GM21737 (cell line): Measurements from ENCODE around the gene DLG5.
"Not testable (repeated sequence)": the region's sequence is repeated elsewhere in the genome, so short reads cannot be mapped to it uniquely, and the experiment has no call there.

ENCODE experiments used
- ATAC-seq: cut with Tn5 transposase; IDR thresholded peaks from one replicate; pipeline ENCODE4 v1.9.1; 2021; ENCODE audit warnings: mild to moderate bottlenecking, moderate library complexity; ENCODE audit not compliant: unreplicated experiment

DLG5 gene

DNA sequence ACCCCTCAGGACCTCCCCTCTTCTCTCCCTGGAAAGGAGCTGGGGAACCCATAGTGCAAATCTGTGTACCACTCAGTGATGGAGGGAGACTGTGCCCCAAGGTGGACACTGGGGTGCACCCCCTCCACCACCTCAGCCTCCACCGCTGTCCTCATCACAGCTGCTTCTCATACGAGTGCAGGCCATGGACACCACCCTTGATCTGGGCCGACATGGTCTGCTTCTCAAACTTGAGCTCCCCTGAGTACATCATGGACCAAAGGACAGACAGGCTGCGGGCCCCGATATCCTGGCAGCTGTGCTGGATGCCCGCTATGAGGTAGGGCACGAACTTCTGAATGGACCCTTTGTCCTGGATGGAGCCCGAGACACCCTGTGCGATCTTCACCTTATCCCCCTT is 146.4 kb downstream of the DLG5 start:
- no peak for ATAC-seq

- ATAC-seq, result no peak
Observed at GRCh38 chr10:77776487-77776886, 150.1 kb downstream of the DLG5 start.

DNA sequence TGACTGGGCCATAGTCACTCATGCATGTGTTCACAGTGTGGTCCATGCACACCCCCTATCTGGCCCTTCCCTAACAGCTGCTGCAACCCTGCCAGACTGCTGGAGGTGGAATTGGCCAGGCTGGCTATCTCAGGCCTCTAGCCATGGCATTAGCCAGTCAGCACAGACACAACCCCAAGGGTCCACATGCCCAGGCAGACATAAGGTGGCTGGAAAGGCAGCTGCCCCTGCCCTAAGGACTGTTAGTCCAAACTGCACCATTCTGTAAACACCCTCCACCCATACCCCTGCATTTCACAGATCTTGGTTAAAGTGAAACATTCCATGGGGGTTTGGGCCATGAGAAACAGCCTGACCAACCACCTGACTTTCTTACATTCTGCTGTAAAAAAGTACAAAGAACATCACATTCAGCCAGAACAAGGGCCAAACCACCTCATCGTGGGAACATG is 151.6 kb downstream of the DLG5 start:
- ATAC-seq, result no peak

DNA sequence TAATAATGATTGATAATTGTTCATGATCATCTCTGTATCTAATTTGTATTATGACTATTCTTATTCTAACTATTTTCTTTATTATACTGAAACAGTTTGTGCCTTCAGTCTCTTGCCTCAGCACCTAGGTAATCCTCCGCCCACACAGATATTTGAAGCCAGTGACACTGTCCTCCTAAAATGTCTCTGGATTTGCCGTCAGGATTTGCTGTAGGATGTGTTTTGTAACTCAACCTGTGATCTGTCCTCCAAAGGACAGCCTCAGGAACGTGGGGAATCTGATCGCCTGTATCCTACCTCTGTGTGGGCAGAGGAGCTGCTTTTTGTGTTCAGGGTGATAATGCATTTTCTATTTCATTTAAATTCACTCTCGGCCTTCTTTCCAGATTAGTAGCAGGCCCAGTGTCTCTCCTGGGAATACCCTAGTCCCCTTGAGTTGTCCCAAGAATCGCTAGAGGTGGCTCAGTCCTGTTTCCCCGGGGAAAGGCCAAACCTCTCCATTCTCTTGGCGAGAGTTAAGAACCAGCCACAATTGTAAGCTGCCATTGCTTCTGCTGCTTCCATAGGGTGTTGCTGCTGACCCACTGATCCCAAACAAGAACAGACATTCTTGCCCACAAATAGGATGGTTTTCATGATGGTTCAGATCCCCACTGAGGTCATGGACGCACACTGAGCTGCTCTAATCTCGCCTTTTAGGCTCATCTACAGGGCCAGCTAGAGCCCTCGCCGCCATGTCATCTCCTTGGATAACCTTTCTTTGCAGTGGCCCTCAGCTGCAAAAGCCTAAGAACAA is 152.7 kb downstream of the DLG5 start:
- ATAC-seq, result no peak

DNA sequence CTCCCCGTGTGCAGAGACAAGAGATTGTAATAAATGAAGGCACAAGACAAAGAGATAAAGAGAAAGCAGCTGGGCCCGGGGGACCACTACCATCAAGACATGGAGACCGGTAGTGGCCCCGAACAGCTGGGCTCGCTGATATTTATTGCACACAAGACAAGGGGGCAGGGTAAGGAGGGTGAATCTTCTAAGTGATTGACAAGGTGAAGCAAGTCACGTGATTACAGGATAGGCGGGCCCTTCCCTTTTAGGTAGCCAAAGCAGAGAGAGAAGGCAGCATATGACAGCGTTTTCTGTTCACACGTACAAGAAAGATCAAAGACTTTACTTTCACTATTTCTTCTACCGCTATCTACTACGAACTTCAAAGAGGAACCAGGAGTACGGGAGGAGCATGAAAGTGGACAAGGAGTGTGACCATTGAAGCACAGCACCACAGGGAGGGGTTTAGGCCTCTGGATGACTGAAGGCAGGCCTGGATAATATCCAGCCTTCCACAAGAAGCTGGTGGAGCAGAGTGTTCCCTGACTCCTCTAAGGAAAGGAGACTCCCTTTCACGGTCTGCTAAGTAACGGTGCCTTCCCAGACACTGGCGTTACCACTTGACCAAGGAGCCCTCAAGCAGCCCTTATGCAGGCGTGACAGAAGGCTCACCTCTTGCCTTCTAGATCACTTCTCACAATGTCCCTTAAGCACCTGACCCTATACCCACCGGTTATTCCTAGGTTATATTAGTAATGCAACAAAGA is 153.5 kb downstream of the DLG5 start:
- ATAC-seq, result not testable (repeated sequence)

- no peak for ATAC-seq
Observed at GRCh38 chr10:77771851-77772250, 154.7 kb downstream of the DLG5 start.

GRCh38 chr10:77771450-77771849 is 155.1 kb downstream of the DLG5 start:
- ATAC-seq, result no peak

- ATAC-seq, result no peak
Observed at GRCh38 chr10:77770868-77771175, 155.7 kb downstream of the DLG5 start.

GRCh38 chr10:77770081-77770867 is 156.3 kb downstream of the DLG5 start:
- no peak for ATAC-seq

- no peak for ATAC-seq
Observed at GRCh38 chr10:77768039-77768438, 158.5 kb downstream of the DLG5 start.

DNA sequence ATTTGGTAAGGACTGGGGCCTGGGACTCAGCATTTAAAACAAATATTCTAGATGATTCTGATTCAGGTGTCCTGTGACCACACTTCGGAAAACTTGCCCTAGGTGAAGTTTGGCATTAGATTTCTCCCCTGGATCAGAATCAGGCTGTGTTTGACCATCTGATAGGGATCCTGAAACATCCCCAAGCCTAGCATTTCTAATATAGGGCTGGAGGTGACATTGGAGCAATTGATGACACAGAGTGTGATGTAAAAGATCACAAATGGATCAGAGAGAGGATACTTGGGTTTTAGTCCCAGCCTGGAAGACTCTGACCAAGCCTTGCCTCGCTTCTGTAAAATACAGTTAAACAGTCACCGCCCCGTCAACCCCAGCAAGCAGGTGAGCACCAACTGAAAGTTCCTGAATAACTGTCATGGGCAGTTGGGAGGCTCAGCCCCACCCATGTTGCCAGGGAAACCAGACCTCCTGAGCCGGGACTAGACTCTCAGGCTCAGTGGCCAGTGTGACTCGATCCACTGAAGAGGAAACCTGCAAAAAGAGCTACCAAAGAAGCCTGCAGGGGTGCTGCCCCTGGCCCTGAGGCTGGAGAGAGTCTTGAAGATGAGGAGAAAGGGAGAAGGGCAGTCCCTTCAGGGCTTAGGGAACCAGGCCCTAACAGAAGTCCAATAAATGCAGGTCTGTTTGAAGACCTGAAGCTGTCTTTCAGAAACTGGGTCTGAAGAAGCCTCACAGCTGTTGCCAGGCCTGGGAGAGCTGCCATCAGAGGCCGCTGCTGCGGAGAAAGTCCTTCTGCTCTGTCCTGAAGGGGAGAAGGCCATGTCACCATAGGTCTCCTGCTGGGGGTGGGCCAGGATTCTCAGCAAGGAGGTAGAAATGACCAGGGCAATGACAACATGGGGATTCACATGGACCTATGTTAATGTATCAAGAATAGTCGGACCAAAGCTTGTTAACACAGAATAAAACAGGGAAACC is 162.8 kb downstream of the DLG5 start:
- ATAC-seq, result no peak

DNA sequence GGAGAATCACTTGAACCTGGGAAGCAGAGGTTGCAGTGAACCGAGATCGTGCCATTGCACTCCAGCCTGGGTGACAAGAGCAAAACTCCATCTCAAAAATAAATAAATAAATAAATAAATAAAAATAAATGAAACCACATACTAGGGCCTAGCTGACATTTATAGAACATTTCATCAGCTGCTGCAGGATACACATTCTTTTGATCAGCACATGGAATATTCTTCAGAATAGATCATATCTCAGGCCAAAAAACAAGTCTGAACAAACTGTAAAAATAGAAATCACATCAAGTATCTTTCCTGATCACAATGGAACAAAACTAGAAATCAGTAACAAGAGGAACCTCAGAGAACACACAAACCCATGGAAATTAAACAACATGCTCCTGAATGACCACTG is 168.1 kb downstream of the DLG5 start:
- ATAC-seq, result not testable (repeated sequence)

DNA sequence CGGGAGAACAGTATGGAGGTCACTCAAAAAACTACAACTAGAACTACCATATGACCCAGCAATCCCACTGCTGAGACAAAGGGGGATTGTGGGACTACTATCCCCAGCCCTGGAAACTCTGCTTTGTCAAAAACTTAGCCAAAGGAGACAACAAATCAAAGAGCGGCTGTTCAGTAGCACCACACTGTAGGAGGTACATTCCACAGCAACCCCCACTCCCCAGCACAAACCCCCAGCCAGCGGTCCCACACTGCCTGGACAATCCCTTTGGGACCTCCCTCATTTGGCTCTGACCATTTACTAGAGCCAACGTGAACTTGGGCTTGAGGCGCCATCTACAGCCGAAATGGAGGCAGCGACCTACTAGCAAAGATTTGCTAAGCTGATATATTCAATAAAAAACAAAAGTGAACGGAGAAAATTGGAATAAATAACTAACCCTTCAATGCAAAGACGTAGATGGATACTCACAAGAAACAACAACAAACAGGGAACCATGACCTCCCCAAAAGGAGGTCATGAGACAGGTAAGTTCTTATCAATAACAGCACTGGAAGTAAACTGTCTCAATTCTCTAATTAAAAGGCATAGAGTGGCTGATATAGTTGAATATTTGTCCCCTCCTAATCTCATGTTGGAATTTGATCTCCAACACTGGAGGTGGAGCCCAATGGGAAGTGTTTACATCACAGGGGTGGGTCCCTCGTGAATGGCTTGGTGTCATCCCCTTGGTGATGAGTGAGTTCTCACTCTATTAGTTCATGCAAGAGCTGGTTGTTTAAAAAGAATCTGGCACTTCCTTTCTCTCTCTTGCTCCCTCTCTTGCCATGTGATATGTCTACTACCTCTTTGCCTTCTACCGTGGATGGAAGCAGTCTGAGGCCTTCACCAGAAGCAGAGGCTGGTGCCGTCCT is 170.0 kb downstream of the DLG5 start:
- no peak for ATAC-seq

DNA sequence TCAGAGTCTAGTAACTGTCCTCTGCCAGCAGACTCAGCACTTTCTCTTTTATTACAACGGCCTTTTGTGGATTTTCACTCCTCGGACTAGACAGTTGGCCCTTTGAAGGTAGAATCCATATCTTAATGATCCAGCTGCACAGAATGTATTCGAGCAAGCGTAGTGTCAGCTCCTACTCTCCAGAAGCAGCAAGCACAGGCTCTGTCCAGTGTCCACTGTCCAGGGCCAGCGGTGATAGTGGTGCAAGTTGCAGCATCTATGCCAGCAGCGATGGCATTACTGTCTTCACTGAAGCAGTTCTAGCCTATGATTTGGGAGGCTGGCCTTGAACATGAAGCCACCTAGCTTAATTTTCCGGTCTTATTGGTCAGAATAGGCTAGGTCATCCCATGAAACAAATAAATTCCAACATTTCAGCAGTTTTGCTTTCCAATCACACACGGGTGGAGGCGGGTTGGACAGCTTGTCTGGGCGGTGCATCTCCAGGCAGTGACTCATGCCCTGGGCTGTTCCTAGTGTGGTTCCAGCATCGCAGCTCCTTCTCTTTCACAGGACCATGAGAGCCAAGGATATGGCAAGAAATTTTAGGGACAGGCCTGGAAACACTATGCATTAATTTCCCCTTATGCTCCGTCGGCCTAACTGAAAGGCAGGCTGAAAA is 180.4 kb downstream of the DLG5 start:
- no peak for ATAC-seq

DNA sequence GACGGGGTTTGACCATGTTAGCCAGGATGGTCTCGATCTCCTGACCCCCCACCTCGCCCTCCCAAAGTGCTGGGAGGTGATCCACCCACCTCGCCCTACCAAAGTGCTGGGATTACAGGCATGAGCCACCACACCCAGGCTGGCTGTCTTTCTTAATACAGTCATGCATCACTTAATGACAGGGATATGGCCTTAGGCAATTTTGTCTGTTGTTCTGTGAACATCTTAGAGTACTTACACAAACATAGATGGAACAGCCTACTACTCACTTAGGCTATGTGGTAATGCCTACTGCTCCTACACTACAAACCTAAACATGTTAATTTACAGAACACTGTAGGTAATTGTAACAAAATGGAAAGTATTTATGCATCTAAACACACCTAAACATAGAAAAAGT is 182.3 kb downstream of the DLG5 start:
- no peak for ATAC-seq

DNA sequence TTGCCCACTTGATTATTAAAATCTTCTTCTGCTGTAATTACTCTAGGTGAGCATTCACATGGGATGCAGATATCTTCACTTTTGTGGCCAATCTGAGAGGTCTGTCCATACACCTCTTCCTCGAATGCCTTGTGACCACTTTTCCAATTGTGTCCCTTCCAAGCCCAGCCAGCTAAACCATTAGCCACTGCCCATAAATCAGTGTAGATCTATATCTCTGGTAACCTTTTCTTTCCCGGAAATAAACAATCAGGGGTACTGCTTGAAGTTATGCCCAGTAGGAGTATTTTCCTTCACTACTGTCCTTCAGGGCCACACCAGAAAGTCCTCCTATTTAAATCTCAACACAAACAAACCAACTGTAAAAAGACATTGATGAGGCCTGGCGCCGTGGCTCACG is 184.4 kb downstream of the DLG5 start:
- ATAC-seq, result no peak

- no peak for ATAC-seq
Observed at GRCh38 chr10:77741746-77742145, 184.8 kb downstream of the DLG5 start.
